H7 (cell line): Measurements from ENCODE around the gene KIAA0513. TPM values are rescaled to one million over a fixed set of nuclear protein-coding genes. Genes with fewer than 3 reads are reported as not detected.
"Not testable (repeated sequence)": the region's sequence is repeated elsewhere in the genome, so short reads cannot be mapped to it uniquely, and the experiment has no call there.

Experiments
- DNase-seq: peaks from one replicate; pipeline ENCODE4 v3.0.0; 2012
- H3K27me3 ChIP-seq: 2 replicates; pipeline ENCODE4 v1.6.0; 2011; ENCODE audit warnings: mild to moderate bottlenecking, low read length; ENCODE audit not compliant: control insufficient read depth, insufficient read depth
- H3K36me3 ChIP-seq: replicated peaks from 2 replicates; pipeline ENCODE4 v1.5.1; 2011; ENCODE audit warnings: low read length; ENCODE audit not compliant: control insufficient read depth, insufficient read depth
- H3K4me3 ChIP-seq: 2 replicates; pipeline ENCODE4 v1.5.1; 2011; ENCODE audit warnings: low read depth, mild to moderate bottlenecking, control low read depth, low read length, moderate library complexity; ENCODE audit not compliant: insufficient read depth
- total RNA-seq: library from RNA; depleted of rRNA; stranded (reverse); fragments of >200 nt; shearing (Covaris generic); gene quantifications from 2 replicates; pipeline ENCODE4 v1.2.3, GENCODE V29; 2014

The KIAA0513 gene
- total RNA-seq, 1 experiment from 2014 or later = 5.1 TPM

GRCh38 chr16:85029408-85029784 lies 1.8 kb downstream of the KIAA0513 start:
- Histone ChIP-seq H3K36me3 (no peaks in the 10 kb centered on the region), H3K4me3 (no peak overlapping the region), H3K27me3 (peaks cover 11% of the 10 kb centered on the region)
- peak; percentile 52 for DNase-seq

GRCh38 chr16:85029981-85030401 lies 2.4 kb downstream of the KIAA0513 start:
- no peak for DNase-seq
- no peak overlapping the region for H3K4me3 ChIP-seq
- peaks cover 11% of the 10 kb centered on the region for H3K27me3 ChIP-seq

GRCh38 chr16:85031451-85031850 lies 3.9 kb downstream of the KIAA0513 start:
- Histone ChIP-seq H3K36me3 (no peaks in the 10 kb centered on the region), H3K27me3 (peaks cover 11% of the 10 kb centered on the region), H3K4me3 (no peak overlapping the region)
- DNase-seq = no peak

More at GRCh38 chr16:85029981-85030401, 2.4 kb downstream of the KIAA0513 start:
- H3K36me3 ChIP-seq = no peaks in the 10 kb centered on the region

- H3K36me3 ChIP-seq, DNase-seq, H3K4me3 ChIP-seq: not testable (repeated sequence)
- peaks cover 11% of the 10 kb centered on the region for H3K27me3 ChIP-seq
Measured at GRCh38 chr16:85032187-85032586, 4.6 kb downstream of the KIAA0513 start.

- H3K27me3 ChIP-seq = peaks cover 10% of the 10 kb centered on the region
- peak; percentile 63 for DNase-seq
- H3K36me3 ChIP-seq = no peaks in the 10 kb centered on the region
- H3K4me3 ChIP-seq = no peak overlapping the region
Measured at GRCh38 chr16:85033171-85033570, 5.6 kb downstream of the KIAA0513 start.

- Histone ChIP-seq H3K4me3 (no peak overlapping the region), H3K27me3 (no peaks in the 10 kb centered on the region), H3K36me3 (no peaks in the 10 kb centered on the region)
- DNase-seq = no peak
Measured at GRCh38 chr16:85034591-85035433, 7.2 kb downstream of the KIAA0513 start.

- Histone ChIP-seq H3K27me3 (no peaks in the 10 kb centered on the region), H3K36me3 (no peaks in the 10 kb centered on the region), H3K4me3 (no peak overlapping the region)
- DNase-seq = no peak
Measured at GRCh38 chr16:85036236-85037049, 8.8 kb downstream of the KIAA0513 start.

- DNase-seq = no peak
- Histone ChIP-seq H3K36me3 (no peaks in the 10 kb centered on the region), H3K27me3 (no peaks in the 10 kb centered on the region), H3K4me3 (no peak overlapping the region)
Measured at GRCh38 chr16:85037050-85037410, 9.4 kb downstream of the KIAA0513 start.

GRCh38 chr16:85037721-85038120 lies 10.1 kb downstream of the KIAA0513 start:
- no peak overlapping the region for H3K4me3 ChIP-seq
- no peaks in the 10 kb centered on the region for H3K27me3 ChIP-seq
- no peaks in the 10 kb centered on the region for H3K36me3 ChIP-seq
- no peak for DNase-seq

GRCh38 chr16:85040685-85041084 lies 13.1 kb downstream of the KIAA0513 start:
- DNase-seq = no peak
- Histone ChIP-seq H3K27me3 (no peaks in the 10 kb centered on the region), H3K36me3 (no peaks in the 10 kb centered on the region), H3K4me3 (no peak overlapping the region)

GRCh38 chr16:85041219-85042166 lies 13.9 kb downstream of the KIAA0513 start:
- Histone ChIP-seq H3K27me3 (no peaks in the 10 kb centered on the region), H3K4me3 (no peak overlapping the region), H3K36me3 (no peaks in the 10 kb centered on the region)
- no peak for DNase-seq

GRCh38 chr16:85042167-85042526 lies 14.6 kb downstream of the KIAA0513 start:
- no peaks in the 10 kb centered on the region for H3K36me3 ChIP-seq
- no peak overlapping the region for H3K4me3 ChIP-seq
- no peaks in the 10 kb centered on the region for H3K27me3 ChIP-seq
- DNase-seq = no peak

GRCh38 chr16:85042606-85043005 lies 15.0 kb downstream of the KIAA0513 start:
- H3K36me3 ChIP-seq = no peaks in the 10 kb centered on the region
- DNase-seq = no peak
- no peaks in the 10 kb centered on the region for H3K27me3 ChIP-seq
- H3K4me3 ChIP-seq = no peak overlapping the region

- Histone ChIP-seq H3K27me3 (no peaks in the 10 kb centered on the region), H3K36me3 (no peaks in the 10 kb centered on the region), H3K4me3 (no peak overlapping the region)
- DNase-seq = no peak
Measured at GRCh38 chr16:85045077-85045476, 17.5 kb downstream of the KIAA0513 start.
